EL (cell line): Measurements from ENCODE around the gene PSD4.
A peak's percentile ranks its signal among the peaks of the same experiment; 100 is the strongest.

Experiments
- DNase-seq: peaks from one replicate; pipeline ENCODE4 v3.0.0-alpha.2; 2016

Gene PSD4

GRCh38 chr2:113185664-113186432 is 12.1 kb downstream of the PSD4 start:
- DNase-seq: no peak

DNA sequence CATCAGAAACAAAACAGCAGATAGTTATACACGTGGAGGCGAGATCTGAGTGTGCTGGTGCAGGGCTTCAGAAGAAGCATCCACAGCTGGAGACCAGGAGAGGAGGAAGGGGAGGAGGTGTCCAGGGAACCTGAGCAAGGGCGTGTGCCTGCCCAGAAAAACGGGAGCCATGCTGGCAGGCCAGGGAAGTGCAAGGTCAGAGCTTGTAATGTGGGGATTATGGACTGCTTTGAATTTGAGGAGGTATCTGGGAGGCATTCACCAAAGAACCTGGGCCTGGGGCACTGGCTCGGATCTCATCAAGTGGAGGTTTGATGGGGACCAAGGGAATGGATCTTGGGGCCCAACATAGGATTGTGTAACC is 12.6 kb downstream of the PSD4 start:
- no peak for DNase-seq

DNA sequence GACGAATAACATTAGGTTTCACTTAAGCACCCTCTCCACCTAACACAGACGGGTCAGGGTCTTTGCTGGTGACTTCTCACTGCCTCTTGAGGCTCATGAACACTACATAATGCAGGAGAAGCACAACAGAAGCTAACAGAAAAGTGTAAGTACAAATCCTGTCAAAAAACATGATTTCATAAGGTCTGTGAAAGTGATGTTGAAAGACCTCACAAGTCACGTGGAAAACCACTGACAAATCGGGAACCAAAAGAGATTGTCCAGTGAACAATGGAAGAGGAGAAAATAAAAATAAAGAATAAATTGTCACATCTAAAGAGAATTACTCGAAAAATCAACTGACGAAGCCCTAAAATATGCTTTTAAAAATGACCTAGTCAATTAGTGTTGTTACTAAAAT is 14.0 kb downstream of the PSD4 start:
- DNase-seq: no peak

DNA sequence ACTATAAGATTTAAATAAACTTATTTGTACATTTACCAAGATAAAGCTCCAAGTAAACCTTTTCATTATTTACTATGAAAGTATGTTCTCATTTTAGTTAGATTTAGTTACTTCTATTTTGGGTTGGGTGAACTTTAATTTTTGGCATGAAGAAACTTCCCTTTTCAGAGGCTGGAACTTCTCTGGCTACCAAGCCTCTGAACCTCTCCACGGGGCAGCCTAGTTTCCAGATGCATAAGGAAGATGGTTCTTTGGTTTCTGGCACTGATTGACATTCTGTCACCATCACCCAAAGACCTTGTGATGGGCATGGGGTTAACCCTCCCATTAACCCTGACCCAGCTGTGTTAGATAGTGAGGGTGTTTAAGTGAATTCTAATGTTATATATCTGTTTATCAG is 17.1 kb downstream of the PSD4 start:
- DNase-seq: no peak

DNA sequence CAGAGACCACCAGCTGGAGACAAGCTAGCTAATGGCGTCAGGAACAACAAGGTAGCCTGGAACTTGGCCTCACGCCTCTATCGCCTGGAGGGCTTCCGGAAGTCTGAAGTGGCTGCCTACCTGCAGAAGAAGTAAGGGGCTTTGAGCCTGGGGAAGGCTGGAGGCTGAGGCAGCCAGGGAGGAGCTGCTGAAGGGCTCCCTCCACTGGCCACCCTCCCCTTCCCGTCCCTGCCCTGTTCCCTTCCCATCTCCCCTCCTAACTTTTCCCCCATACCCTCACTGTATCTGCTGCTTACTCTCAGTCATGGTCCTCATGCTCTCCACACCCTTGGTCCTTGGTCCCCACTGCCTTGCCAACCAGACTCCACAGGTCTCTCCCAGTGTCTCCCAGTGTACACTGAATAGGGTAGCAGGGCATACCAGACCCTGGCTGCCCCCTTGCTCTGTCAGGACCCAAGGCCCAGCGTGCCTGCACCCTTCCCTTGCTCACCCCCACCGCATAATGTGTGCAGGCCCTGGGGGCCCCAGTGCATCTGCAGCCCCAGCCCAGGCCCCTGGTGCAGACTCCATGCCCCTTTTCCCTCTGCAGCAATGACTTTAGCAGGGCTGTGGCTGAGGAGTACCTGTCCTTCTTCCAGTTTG is 18.8 kb downstream of the PSD4 start:
- no peak for DNase-seq

DNA sequence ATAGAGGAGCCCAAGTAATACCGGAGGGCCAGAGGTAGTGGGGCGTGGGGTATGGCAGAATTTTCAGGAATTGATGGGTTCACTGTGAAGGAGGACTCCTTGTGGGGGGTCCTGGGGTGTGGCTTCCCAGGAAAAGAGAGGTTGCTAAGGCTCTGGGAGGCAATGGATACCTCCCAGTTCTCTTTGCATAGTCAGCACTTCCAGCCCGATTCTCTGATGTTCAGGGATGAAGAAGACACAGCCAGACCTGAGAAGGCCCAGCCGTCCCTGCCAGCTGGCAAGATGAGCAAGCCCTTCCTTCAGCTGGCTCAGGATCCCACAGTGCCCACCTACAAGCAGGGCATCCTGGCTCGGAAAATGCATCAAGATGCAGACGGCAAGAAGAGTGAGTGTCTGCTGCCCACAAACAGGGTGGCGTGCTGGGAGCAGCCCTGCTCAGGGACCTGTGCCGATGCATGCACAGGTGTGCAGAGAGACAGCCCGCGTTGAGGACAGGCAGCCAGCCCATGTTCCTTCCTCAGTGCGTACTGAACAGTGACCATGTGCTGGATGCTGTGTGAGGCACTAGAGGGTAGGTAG is 22.2 kb downstream of the PSD4 start:
- DNase-seq: no peak

DNA sequence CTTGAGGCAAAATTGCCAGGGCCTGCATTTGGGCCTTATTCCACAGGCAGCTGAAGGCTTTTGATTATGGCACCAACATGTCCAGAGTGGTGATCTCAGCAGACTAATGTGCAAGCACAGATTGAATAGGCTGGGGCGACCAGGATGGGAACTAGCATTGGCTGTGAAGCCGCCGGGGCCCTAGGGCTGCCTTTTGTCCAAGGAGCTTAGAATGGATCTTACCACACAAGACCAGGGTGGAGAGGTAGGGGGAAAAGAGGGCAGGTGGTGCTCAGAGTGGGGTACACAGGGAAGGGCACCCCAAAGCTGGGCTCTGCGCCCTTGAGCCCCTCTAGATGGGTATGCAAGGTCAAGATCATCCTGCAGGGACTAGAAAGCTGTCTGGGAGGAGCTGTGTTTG is 23.1 kb downstream of the PSD4 start:
- DNase-seq: no peak

DNA sequence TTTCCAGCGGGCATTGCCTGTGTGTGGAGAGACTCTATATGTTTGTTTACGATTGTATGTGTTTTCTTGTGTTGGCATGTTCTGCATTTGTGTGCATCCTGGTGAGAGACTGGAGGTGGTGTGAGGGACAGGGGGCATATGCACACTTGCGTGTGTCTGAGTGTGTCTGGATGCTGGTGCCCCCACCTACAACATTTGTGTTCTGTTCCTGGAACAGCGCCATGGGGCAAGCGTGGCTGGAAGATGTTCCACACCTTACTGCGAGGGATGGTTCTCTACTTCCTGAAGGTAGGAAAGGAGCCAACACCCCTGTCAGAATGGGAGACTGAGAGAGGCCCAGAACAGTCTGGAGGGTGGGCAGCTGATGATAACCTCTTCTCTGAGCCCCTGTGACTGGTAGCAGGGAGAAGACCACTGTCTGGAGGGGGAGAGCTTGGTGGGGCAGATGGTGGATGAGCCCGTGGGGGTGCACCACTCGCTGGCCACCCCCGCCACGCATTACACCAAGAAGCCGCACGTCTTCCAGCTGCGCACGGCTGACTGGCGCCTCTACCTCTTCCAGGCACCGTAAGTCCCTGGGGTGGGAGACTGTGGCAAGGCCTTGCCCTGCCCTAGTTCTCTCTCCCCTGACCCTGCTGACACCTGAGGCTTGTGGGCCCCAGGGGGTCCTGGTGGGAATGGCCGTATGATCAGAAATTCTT is 23.7 kb downstream of the PSD4 start:
- DNase-seq: no peak

- DNase-seq: no peak
Measured at GRCh38 chr2:113198048-113198789, 24.4 kb downstream of the PSD4 start.

DNA sequence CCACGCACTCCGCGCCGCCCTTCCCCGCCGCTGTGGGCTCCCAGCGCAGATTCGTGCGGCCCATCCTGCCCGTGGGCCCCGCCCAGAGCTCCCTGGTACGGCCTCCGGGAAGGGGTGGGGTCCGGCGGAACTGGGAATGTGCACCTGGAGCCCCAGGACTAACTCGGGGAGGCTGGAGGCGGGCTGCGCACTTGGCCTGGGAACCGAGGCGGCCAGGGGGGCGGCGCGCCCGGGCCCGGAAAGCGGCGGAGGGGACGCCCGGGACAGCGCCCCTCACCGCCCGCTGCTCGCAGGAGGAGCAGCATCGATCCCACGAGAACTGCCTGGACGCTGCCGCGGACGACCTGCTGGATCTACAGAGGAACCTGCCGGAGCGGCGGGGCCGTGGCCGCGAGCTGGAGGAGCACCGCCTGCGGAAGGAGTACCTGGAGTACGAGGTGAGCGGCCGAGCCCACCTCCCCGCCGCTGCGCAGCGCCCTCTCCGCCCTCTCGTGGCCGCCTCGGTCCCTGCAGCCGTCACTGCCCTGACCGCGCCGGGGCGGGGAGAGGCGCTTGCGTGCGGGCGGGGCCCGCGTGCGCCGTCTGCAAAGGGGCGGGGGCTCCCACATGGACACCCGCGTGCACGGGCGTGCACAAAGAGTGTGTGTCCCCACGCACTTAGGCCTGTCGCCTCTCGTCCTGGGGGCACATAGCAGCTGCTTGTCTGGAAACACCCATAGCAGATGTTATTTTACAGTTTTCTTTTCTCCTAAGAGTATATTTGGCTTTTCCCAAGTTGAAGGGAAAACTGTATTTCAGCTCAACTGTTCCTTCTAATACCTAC is 25.2 kb downstream of the PSD4 start:
- DNase-seq: peak; percentile 64

DNA sequence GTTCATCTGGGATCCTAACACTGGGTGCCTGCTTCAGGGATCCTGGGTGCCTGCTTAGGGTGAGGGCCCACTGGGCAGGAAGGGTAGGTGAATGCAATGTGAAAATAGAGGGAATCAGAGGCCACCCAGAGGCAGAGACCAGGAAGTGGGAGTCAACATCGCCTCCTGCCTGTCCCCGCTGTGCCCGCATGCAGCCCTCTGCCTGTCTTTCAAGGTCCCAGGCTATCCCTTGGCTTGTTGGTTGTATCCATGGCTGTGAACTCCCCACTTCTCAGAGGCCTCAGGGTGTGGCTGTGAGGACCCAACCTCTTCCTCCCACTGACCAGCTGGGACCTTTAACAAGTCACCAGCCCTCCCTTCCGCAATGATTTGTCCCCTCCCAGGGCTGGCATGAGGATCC is 26.5 kb downstream of the PSD4 start:
- no peak for DNase-seq

DNA sequence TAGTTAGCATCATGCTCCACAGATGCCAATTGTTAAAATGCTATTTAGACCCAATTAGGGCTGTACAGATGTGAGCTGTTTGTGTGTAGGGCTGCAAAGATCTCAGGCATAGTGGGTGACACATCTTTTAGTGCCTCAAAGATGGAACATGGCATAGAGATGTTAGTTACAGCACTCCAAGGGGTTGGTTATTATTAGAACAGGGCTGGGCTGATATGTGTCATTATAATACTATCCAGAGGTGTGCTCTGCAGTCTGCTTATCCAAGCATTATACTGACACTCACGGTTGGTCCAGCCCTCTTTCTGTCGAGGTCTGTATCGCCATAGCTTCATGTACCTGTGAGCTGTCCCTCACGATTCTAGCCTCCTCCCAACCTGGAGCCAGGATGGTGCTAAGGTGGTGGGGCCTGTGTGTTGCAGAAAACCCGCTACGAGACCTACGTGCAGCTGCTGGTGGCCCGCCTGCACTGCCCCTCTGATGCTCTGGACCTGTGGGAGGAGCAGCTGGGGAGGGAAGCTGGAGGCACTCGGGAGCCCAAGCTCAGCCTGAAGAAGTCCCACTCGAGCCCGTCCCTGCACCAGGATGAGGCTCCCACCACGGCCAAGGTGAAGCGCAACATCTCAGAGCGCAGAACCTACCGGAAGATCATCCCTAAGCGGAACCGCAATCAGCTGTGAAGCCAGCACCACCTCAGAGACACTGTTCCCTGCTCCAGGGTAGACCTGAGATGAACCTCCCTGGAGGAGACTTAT is 27.1 kb downstream of the PSD4 start:
- DNase-seq: no peak

GRCh38 chr2:113201496-113202304 is 27.9 kb downstream of the PSD4 start:
- DNase-seq: no peak

DNA sequence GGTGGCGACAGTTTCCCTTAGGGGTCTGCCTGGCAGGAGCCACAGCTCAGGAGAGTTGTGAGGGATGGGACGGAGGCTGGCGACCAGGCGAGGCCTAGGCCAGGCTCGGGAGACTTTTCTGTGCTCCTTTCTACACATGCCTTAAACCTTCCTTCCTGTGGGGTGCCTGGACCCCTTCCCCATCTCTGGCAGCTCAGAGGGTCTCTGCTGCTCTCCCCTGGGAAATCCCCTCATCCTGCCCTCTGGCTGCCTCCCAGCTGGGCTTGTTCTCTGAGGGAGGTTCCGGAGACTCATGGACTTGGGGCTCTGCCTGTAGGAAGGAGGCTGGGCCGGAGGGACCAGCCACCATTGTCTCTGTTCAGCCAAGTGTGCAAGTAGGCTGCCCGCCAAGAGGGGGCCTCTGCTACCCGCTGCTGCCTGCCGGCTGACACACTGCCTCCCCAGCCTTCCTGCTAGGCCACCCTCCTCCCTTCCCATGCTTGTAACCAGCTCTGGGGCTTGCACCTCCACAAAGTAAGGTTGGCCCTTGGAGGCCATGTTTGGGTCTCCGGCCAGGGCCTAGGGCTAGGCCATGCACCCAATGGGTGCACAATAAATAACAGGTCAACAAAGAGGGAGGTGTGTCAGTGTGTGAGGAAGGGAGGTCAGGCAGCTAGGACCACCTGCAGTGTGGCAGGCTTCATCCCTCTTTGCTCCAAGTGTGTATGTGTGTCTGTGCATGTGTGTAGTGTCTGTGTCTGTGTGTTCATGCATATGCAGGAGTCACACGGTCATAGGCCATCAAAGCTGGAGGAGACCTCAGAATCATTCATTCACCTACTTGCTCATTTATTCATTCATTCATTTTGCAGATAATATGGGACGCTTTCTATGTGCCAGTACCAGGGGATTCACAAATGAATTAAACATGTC is 28.8 kb downstream of the PSD4 start:
- DNase-seq: no peak

DNA sequence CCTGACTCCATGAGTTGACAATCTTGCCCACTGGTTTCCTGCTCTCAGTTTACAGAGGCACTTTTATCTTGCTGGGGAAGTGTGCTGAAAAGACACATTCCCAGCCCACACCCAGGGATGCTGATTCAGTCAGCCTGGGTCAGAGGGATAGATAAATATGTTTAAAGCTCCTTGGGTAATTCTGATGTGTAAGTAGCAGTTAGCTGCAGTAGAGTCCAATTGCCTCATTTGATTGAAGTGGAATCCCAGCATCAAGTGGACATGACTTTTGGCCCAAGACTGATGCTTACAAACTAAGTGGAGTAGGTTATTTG is 29.4 kb downstream of the PSD4 start:
- DNase-seq: no peak

DNA sequence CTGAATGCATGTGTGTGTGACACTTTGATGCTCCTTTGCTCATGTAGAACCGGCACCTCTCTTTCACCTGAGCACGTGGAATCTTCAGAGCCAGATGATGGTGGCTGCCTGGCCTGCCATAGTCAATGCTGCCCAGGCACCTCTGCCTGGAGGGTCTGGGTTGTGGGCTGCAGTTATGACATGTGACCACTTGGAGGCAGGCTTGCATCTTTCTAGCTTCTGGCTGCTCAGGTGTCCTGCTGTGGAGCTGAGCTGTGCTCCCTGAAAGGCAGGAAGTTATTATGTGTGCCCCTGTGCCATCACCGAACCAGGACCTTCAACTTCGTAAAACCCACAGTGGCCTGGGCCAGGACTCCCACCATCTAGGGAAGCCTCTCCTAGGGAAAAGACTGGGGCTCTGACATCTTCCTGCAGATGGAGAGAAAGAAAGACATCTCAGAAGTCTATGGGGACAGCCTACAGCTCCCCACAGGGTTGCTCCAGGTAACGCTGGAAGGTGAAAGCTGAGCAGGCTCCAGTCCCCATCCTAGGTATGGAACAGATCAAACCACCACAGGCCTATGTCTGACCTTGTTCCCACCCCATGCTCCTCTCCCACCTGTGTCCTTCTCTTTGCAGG is 30.2 kb downstream of the PSD4 start:
- peak; percentile 70 for DNase-seq

GRCh38 chr2:113206251-113206650 is 32.5 kb downstream of the PSD4 start:
- no peak for DNase-seq

GRCh38 chr2:113207021-113207420 is 33.2 kb downstream of the PSD4 start:
- DNase-seq: no peak

GRCh38 chr2:113208396-113208795 is 34.6 kb downstream of the PSD4 start:
- no peak for DNase-seq
